Stimulated activated CD8-positive, alpha-beta memory T cell treated with anti-CD3 and anti-CD28 coated beads, Interleukin-7, amount 100 ng/mL, for 1 hour (primary cell): ENCODE results near the gene IFI27L2.
A peak's percentile ranks its signal among the peaks of the same experiment; 100 is the strongest.

Source experiments
- DNase-seq, 2 donors: peaks; one replicate each; pipeline ENCODE4 v3.0.0-alpha.2; 2020; ENCODE audit warnings: low read depth in 2 of 2

IFI27L2 gene

DNA sequence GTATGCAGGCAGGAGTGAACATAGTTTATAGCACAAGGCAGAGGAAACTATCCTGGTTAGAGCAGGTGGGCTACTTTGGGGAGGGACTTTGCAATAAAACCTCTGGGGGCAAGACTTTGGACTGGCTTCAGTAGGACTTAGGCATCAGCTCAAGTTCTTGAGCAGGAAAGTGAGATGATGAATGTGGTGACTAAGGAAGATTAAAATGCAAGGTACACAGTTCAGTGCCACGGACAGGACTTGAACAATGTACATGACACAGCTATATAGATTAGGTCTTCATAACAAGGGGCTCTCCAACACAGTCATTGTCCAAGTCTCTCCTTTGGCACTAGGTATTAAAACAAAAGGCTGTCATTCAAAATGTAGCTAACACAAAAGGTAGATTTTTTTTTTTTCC, 23.3 kb upstream of the IFI27L2 start:
- no peak for DNase-seq

DNA sequence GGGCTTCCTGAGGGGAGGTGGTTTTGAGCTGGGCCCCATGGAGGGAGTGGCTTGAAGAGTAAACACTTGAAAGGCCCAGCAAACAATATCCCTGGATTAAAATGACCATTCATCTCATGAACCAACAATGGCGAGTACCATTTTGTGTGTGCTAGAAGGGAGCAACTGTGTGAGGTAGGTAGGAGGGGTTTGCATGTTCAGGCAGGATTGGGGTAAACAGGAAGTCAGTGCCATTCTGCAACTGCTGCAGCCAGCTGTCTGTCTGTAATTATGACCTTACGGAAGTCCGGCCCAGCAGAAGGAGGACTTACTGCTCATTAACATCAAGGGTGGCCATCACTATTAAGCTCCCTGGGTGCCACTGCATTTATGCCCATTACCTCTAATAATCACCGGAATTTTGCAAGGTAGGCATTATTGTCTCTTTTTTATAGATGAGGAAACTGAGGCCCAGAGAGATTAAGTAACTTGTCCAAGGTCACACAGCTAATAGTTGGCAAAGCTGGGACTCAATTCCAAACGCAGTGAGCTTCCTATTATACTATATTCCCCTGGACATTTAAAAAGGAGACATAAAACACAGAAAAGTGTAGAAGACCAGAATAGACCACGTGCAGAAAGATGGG, 16.6 kb upstream of the IFI27L2 start:
- no peak for DNase-seq

DNA sequence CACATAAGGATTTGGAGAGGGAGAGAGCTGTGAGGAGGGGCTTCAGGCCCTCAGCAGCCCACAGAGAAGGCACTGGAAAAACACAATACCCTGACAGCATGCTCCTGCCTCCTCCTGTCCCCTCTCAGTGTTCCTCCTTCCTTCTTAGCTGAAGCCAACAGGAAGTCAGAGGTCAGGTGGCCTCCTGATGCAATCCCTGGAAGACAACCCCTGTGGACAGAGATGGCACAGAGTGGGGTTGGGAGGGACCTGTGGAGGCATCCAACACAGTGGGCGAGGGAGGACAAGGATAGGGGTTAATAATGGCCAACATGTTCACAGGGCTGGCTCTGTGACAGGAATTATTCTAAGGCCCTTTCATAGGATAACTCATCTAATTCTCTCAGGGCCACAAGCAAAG, 15.4 kb upstream of the IFI27L2 start:
- DNase-seq: no peak

DNA sequence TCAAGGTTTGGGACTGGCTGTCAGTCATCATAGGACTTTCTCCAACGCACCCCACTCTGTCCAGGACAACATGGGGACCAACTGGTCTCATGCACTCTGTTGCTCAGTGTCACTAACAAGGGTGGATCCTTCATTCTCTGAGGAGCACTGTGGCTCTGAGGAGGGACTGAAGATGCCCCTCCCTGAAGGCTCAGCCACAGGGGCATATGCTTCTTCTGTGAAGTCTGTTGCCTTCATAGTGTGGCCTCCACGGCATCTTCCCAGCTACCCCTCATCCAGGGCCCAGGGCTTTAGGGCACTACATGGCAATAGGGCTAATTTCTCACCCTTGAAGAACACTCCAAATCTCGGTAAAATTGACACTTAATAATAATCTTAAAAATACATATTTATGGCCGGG, 14.3 kb upstream of the IFI27L2 start:
- no peak for DNase-seq

DNA sequence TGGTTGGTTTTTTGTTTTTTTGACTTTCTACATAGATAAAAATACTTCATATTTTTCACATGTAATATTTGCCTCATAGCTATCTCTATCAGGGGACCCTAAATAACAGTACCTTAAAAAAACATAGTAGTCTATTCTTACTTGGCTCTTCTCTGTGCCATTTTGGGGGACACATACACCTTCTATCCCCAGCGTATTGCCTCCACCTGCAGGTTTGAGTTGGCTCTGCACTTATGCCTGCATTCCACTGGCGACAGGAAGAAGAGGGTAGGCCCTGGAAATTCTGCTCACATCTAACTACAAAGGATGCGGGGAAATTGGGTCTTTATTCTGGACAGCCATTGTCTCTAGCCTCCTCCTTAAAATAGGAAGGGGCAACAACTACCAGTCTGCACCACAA, 13.8 kb upstream of the IFI27L2 start:
- DNase-seq: no peak

DNA sequence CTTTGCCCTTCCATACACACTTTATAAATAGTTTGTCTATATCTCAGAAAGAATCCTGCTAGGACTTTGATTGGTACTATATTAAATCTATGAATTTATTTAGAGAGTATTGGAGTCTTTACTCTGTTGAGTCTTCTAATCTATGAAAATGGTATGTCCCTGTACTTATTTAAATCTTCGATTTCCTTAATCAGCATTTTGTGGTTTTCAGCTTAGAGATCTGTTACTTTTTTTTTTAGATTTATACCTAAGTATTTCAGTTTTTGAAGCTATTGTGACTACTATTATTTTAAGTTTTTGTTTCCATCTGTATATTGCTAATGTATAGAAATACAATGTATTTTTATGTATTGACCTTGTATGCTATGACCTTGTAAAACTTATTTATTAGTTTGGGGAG, 13.4 kb upstream of the IFI27L2 start:
- DNase-seq: no peak

DNA sequence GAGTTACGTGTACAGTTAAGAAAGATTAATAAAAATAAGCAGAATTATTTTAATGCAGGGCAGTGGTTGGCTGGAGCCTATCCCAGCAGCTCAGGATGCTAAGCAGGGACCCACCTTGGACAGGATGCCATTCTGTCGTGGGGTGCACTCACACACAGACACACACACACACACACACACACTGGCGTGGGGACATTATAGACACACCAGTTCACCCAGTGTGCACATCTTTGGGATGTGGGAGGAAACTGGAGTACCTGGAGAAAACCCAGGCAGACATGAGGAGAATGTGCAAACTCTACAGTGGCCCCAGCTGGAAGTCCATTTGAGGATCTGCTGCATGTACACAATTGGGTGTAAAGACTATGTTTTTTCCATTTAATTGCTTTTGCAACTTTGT, 12.8 kb upstream of the IFI27L2 start:
- no peak for DNase-seq

DNA sequence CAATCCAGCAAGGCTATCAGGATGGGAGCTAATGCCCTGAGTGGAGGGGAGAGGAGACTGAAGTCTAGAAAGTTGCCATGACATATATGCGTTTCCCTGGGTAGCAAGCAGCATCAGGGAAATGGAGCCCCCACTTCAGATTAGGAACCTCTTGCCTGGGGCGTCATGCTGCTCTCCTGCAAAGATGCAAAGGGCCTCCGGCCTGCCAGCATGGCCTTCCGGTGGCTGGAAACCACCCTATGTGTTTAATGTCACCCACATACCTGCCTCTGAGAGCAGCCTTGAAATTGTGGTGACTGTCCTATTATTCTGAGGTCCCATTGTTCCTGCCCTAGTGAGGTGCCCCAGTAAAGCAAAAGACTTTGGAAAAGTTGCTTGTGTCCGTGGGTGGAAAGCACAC, 10.0 kb upstream of the IFI27L2 start:
- DNase-seq: no peak

DNA sequence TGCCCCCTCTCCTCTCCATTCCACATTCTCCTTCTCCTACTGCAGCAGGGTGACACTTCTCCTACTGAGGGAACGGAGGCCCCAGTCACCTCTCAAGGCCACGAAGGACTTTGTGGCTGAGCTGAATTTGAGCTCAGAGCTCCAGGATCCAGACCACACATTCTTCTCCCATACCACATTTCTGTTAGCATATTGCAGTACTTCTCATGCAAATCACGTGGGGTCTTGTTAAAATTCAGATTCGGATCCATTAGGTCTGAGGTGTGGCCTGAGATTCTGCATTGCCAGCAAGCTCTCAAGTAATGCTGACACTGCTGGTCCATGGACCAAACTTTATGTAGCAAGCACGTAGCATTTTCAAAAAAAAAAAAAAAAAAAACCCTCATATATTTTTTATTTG, 9.6 kb upstream of the IFI27L2 start:
- DNase-seq: no peak

DNA sequence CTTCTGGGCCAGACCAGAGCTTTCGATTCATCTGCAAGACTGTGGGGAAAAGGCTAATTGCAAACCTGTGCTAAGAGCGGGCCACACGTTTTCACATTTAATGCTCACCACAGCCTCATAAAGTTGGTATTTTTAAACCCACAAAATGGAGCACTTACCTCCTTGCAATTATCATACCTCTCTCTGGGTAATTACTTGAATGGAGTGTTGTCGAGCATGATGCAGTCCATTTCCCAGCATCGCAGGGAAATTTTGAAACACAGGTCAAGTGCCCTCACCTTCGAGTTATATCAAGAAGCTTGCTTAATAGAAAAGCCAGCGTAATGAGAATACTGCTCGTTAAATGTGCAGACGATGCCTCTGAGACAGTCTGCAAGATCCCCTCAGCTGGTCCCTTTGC, 8.8 kb upstream of the IFI27L2 start:
- DNase-seq: no peak

DNA sequence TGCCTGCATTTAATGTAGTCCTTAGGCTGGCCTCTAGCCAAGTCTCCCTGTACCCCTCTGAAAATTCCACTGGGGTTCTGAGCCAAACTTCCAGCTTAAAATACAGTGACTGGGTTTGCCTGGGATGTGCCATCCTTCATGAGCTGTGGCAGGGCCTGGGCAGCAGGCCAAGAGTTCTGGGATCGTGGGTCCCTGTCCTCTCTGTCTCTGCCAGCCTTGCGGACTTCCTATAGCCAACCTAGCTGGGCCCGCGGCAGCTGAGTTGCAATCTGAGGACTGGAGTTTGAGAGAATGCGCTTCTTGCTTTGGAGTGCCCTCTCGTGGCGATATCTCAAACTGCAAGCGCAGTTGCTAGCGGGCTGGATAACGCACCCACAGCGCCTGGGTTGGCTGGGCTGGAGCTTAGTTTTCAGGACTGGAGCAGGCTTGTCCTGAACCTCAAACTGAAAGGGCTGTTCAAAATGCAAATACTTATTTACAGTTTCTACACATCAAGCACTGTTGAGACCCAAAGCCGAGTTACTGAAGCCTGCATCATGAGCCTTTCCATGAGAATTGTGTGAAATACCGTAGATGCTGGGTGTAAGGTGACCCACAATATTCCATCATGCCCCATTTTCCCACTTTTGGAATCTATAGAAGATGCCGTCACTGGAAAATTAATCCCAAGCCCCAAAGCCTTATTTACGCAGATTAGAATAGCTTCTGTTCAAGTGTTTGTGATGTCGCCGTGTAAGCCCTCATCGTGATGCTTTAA, 7.3 kb upstream of the IFI27L2 start:
- DNase-seq: peak; percentile 70 to 82

DNA sequence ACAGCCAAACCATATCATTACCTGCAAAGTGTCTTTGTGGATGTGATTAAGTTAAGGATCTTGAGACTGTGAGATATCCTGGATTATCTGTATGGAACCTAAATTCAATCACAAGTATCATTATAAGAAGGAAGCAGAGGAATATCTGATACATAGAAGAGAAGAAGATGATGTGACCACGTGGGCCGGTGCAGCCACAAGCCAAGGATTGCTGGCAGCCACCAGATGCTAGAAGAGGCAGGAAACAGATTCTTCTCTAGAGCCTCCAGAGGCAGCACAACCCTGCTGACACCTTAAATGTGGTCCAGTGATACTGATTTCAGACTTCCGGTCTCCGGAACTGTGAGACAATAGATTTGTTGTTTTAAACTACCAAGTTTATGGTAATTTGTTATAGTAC, 6.1 kb upstream of the IFI27L2 start:
- no peak for DNase-seq

DNA sequence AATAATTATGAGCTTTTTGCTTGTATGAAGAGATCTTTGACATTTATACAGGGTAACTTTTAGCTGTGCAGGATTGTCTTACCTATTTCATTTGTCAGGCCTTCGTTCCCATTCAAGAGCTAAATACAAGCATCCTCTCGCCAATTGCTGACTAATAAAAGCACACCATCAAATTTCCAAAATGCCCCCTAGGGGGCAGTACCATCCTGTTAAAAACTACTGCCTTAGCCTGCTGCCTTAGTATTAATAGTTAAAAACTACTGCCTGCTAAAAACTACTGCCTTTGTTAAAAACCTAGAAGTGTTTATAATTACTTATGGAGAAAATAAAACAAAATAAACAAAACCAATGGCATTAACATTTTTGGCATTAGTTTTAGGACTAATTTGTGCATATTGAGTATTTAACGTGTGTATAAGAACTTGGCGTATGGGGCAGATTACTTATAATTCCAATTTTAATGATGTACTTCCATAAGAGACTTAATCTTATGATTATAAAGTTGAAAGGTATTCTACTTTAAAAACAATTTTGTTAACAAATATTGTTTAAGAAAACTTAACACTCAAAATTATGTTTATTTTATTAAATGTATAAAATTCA, 3.0 kb upstream of the IFI27L2 start:
- peak in 1 of 2 donors; percentile 29 for DNase-seq

DNA sequence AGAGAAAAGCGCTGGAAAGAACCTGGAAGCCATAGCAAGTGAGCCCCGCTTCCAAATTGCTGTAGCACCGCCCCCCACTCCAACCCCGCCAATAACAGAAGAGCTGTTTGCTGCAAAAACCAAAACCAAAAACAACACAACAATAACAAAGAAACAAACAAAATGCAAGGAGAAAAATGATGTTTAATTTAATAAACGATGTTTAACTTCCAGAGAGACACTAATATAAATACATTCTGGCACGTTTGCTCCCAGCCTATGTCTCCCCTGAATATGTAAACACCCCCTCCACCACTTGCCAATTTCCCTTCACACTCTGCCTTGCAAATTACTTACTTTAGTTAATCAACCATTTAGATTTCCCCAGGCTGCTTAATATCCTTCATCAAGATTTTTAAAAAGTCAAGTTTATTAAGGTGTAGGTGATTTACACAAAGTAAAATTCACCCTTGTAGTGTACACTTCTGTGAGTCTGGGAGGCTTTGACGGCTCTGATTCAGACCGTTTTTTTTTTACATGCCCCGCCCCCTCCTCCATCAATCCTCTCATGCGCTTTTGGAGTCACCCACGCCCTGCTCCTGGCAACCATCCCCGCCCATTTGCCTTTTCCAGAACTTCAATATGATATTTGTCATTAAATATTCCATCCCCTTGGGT, 482 bp upstream of the IFI27L2 start:
- no peak for DNase-seq

DNA sequence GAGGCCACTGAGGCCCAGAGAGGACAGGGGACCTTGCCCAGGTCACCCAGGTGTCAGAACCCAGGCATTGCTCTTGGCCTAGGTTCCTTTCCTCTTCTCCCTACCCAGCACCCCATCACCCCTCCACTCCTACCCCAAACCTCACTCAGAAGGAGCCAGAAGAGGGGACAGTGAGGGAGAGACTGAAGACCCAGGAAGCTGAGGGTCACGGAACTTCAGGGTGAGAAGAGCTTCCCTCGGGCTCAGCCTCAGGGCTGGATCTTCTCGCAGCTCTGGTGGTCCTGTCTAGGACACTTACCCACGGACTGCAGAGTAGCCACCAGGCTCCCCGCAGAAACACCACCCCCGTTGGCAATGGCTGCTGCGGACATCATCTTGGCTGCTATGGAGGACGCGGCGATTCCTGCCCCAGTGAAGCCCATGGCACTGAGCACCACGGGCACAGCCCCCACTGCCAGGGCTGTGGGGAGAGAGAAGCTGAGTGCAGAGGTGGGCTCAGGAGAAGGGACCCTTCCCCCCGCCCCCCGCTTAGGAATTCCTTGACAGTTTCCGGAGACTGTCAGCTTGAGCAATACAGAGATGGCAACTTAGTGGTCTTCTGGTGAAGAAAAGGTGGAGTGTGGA, 1.1 kb downstream of the IFI27L2 start:
- DNase-seq: no peak

DNA sequence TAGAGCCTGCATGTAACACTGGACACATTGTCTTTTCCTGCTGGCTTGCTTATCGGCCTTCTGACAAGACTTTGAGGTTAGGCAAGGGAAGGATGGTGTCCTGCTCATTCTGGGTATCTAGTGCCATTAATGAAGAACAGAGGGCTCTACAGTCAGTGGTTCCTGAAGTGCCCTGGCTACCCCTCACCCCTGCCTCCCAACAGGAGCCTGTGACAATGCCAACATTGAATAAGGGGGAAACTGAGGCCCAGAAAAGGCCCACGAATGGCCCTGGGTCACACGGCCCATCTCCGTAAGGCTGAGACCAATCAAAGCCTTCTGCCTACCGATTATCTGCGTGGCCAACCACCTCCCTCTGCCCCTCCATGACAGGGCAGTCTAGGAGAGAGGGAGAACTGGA, 2.1 kb downstream of the IFI27L2 start:
- DNase-seq: no peak

DNA sequence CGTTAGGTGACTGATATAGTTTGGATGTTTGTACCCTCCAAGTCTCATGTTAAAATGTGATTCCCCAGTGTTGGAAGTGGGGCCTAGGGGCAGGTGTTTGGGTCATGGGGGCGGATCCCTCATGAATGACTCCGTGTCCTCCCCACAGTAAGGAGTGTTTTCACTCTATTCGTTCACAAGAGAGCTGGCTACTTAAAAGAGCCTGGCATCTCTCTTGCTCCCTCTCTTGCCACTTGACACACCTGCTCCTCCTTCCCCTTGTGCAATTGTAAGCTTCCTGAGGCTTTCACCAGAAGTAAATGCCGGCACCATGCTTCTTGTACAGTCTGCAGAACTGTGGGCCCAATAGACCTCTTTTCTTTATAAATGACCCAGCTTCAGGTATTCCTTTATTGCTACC, 2.6 kb downstream of the IFI27L2 start:
- no peak for DNase-seq

DNA sequence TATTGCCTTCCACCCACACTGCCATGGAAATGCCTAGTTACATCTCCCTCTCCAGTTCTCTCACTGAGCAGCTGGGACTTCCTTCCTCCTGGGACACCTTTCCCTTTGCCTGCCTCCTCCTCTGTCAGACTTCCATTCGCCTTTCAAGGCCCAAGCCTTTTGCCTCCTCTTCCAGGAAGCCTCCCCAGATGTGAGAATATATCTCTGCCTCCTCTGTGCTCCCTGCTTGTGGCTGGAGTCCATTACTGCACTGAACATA, 3.1 kb downstream of the IFI27L2 start:
- DNase-seq: no peak

DNA sequence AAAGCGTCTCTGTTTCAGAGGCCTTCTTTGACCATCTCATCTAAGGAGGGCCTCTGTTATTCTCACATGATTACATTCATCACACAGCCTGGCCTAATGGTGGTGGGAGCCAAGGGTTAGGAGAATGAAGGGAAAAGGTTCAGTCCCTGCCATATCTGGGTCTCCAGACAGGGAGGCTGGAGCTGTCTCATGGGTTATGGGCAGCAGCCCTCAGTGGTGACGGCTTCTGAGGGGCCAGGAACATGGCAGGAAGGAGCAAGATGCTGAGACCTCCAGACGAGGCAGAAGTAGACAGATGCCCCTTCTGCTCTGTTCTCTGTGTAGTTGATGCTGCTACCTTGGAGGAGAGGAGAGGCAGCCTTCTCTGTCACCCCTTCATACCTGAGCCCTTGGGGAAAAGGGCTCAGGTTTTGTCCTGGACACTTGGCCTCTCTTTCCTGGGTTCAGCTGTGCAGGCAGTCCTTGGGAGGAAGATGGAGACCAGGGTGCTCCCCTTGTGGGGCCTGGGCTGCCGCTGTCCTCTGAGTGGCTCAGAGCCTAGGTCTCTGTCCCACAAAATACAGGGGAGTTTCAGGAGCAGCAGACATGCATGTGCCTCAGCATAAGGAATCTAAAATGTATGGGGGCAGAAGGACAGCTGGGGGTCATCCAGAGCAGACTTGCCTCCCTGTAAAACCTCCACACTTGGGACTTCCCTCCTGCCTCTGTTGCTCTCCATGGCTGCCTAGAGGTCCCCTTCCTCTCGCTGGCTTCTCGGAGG, 3.6 kb downstream of the IFI27L2 start:
- no peak for DNase-seq

DNA sequence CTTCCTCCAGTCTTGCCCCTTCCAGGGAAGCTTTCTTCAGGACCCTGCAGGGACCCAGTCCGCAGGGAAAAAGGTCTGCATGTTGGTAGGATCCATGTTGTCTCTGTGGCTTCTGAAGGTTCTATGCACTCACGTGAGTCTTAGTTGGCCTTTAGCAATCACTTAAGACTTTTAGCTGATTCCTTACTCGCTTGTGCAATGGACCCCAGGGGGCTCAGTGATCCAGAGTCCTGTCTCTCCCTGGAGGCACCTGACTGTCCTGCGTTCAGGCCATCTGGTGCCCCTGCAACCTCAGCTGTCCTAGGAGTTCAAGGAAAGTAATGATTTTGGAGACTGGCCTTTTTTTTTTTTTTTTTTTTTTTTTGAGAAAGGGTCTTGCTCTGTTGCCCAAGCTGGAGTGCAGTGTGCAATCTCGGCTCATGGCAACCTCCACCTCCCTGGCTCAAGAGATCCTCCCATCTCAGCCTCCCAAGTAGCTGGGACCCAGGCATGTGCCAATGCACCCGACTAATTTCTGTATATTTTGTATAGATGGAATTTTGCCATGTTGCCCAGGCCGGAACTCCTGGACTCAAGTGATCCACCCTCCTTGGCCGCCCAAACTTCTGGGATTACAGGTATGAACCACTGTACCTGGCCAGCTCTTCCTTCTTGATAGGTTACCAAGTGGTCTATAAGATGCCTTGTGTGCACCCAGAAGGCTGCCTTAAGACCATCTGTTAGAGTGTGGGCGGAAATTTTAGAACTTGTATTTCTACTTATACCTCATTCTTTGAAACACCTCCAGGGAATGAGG, 4.6 kb downstream of the IFI27L2 start:
- DNase-seq: no peak

DNA sequence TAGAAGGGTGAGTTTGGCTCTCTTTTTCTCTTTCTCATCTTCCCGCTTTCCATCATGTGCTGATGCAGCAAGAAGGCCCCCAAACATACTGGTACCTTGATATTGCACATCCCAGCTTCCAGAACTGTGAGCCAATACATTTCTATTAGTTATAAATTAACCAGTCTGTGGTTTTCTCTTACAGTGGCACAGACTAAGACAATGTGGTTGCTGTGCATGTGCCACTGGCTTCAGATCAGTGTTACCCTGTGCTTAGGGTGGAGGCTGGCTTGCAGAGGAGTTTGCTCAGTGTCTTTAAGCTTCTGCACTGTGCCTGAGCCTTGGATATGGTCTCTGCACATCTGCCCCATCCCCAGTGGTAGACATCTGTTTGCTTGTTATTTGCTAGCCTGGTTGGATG, 5.5 kb downstream of the IFI27L2 start:
- DNase-seq: no peak
